IMR-90 (cell line): ENCODE data around the gene NUCB2. TPM values are rescaled to one million over a fixed set of nuclear protein-coding genes. Genes with fewer than 3 reads are reported as not detected.

Experiments used
- ATAC-seq: fragments of 200-7000 bp; cut with Tn5 transposase; 2 replicates; pipeline ENCODE4 v1.9.1; 2020; ENCODE audit warnings: low read depth, mild to moderate bottlenecking, moderate library complexity
- BruUV-seq: library from RNA; stranded (reverse); fragments of 400-500 nt; replicated peaks from 2 replicates; lab custom pipeline; 2021; lab: Mats Ljungman, UMichigan
- CTCF ChIA-PET: fragments of 300-600 bp; formaldehyde crosslinking; extraction: SDS; loops from one replicate; lab custom pipeline; 2021; ENCODE audit warnings: antibody characterized with exemption; lab: Yijun Ruan, JAX
- POLR2A ChIA-PET: fragments of 300-600 bp; sonication (Branson Sonifier 250); formaldehyde crosslinking; loops from one replicate; lab custom pipeline; 2022; ENCODE audit warnings: antibody characterized with exemption; ENCODE audit not compliant: unreplicated experiment; lab: Charles Lee
- DNase-seq: peaks from one replicate; pipeline ENCODE4 v3.0.0; 2013
- H2AFZ ChIP-seq: replicated peaks from 2 replicates; pipeline ENCODE3; 2013; ENCODE audit warnings: low read length, mild to moderate bottlenecking; ENCODE audit not compliant: poor library complexity
- H2AK5ac ChIP-seq: 2 replicates; pipeline ENCODE4 v1.6.1; 2013; ENCODE audit warnings: low read depth, low read length, inconsistent platforms
- H2AK9ac ChIP-seq: replicated peaks from 2 replicates; pipeline ENCODE3; 2013; ENCODE audit warnings: mild to moderate bottlenecking, low read depth, low read length, moderate library complexity; ENCODE audit not compliant: poor library complexity
- H2BK120ac ChIP-seq: 2 replicates; pipeline ENCODE4 v1.6.1; 2013; ENCODE audit warnings: low read depth, low read length, inconsistent platforms
- H2BK15ac ChIP-seq: 3 replicates; pipeline ENCODE4 v1.6.1; 2013; ENCODE audit warnings: low read depth, low read length, inconsistent platforms
- H2BK20ac ChIP-seq: 2 replicates; pipeline ENCODE4 v1.6.1; 2013; ENCODE audit warnings: low read depth, mild to moderate bottlenecking, inconsistent platforms, low read length, moderate library complexity
- H2BK5ac ChIP-seq: 2 replicates; pipeline ENCODE4 v1.6.1; 2013; ENCODE audit warnings: mild to moderate bottlenecking, low read depth, low read length, inconsistent platforms; ENCODE audit not compliant: poor library complexity, severe bottlenecking
- H3K14ac ChIP-seq: replicated peaks from 2 replicates; pipeline ENCODE4 v1.6.1; 2013; ENCODE audit warnings: low read depth, low read length, inconsistent platforms
- H3K18ac ChIP-seq: 2 replicates; pipeline ENCODE4 v1.6.1; 2013; ENCODE audit warnings: low read depth, low read length, control low read depth
- H3K23ac ChIP-seq: 2 replicates; pipeline ENCODE4 v1.6.1; 2013; ENCODE audit warnings: low read depth, low read length, inconsistent platforms
- H3K27ac ChIP-seq: 2 replicates; pipeline ENCODE4 v1.5.1; 2013; ENCODE audit warnings: mild to moderate bottlenecking, control low read depth, low read length; ENCODE audit not compliant: insufficient read depth
- H3K27me3 ChIP-seq: 2 replicates; pipeline ENCODE4 v1.6.1; 2013; ENCODE audit warnings: low read length; ENCODE audit not compliant: control insufficient read depth, insufficient read depth
- H3K36me3 ChIP-seq: 2 replicates; pipeline ENCODE4 v1.6.1; 2013; ENCODE audit warnings: low read length, mixed read lengths; ENCODE audit not compliant: control insufficient read depth, insufficient read depth
- H3K4ac ChIP-seq: 2 replicates; pipeline ENCODE4 v1.6.1; 2013; ENCODE audit warnings: low read depth, low read length, inconsistent platforms
- H3K4me1 ChIP-seq: 2 replicates; pipeline ENCODE4 v1.6.1; 2013; ENCODE audit warnings: low read length, mixed read lengths; ENCODE audit not compliant: control insufficient read depth, insufficient read depth
- H3K4me2 ChIP-seq: 2 replicates; pipeline ENCODE4 v1.6.1; 2013; ENCODE audit warnings: low read depth, mild to moderate bottlenecking, control low read depth, low read length, moderate library complexity
- H3K4me3 ChIP-seq: 2 replicates; pipeline ENCODE4 v1.5.1; 2013; ENCODE audit warnings: low read depth, mild to moderate bottlenecking, control low read depth, low read length, moderate library complexity; ENCODE audit not compliant: insufficient read depth
- H3K56ac ChIP-seq: 2 replicates; pipeline ENCODE4 v1.6.1; 2013; ENCODE audit warnings: low read length, inconsistent platforms; ENCODE audit not compliant: insufficient read depth; ENCODE audit errors: extremely low read depth
- H3K79me1 ChIP-seq, 2 experiments: 2 replicates each; pipeline ENCODE4 v1.6.1; 2013; ENCODE audit warnings: low read length in 2 of 2, inconsistent platforms in 1 of 2, low read depth in 1 of 2
- H3K9ac ChIP-seq: 2 replicates; pipeline ENCODE4 v1.6.1; 2013; ENCODE audit warnings: low read depth, low read length, control low read depth
- H3K9me1 ChIP-seq: 2 replicates; pipeline ENCODE4 v1.6.1; 2013; ENCODE audit warnings: low read length, inconsistent platforms; ENCODE audit not compliant: insufficient read depth
- H3K9me3 ChIP-seq: 2 replicates; pipeline ENCODE4 v1.6.1; 2013; ENCODE audit warnings: low read length; ENCODE audit not compliant: control insufficient read depth, insufficient read depth
- H4K20me1 ChIP-seq: 2 replicates; pipeline ENCODE4 v1.6.1; 2013; ENCODE audit warnings: low read length, inconsistent platforms; ENCODE audit not compliant: insufficient read depth
- H4K5ac ChIP-seq: 2 replicates; pipeline ENCODE4 v1.6.1; 2013; ENCODE audit warnings: mild to moderate bottlenecking, low read depth, low read length, control low read depth
- H4K8ac ChIP-seq, 2 experiments: 2 replicates each; pipeline ENCODE4 v1.6.1; 2013; ENCODE audit warnings: low read depth in 2 of 2, low read length in 2 of 2, control low read depth in 1 of 2, inconsistent platforms in 1 of 2
- H4K91ac ChIP-seq: 2 replicates; pipeline ENCODE4 v1.6.1; 2013; ENCODE audit warnings: low read depth, low read length, inconsistent platforms; ENCODE audit not compliant: insufficient read depth
- MAFK ChIP-seq: IDR thresholded peaks from 2 replicates; pipeline ENCODE4 v1.6.1; 2012; ENCODE audit warnings: low read depth, low read length, improper control_type of control experiment
- SMC3 ChIP-seq: fragments of 150-350 bp; IDR thresholded peaks from 2 replicates; pipeline ENCODE4 v1.6.1; 2016; ENCODE audit warnings: low read depth, mild to moderate bottlenecking, antibody characterized with exemption, low read length, moderate library complexity
- WGBS, 2 experiments: methylation state at CpG; one replicate each; pipeline versions ENCODE4 v1.1.5 to v1.1.7; 2013; ENCODE audit warnings: missing lambda C conversion rate in 2 of 2; ENCODE audit not compliant: insufficient read length in 1 of 2; ENCODE audit errors: extremely low coverage in 2 of 2; 5-methylcytosine and 5-hydroxymethylcytosine counted together
- dilution Hi-C: fragments of 300-500 bp; cut with HindIII; formaldehyde crosslinking; loops from one replicate; pipeline ENCODE4 v1.14.3; 2018; ENCODE audit warnings: low sequenced_read_pairs; ENCODE audit not compliant: unreplicated experiment
- in situ Hi-C: fragments of 300-500 bp; cut with MboI; formaldehyde crosslinking; loops from 3 replicates; pipeline ENCODE4 v1.14.3; 2019; ENCODE audit warnings: low sequenced_read_pairs, inconsistent platforms, mixed read lengths
- intact Hi-C: fragments of 100-400 bp; cut with micrococcal nuclease; formaldehyde crosslinking; loops from 2 replicates; pipeline ENCODE4 v1.10.0; 2022
- polyA plus RNA-seq, 3 experiments: library from polyadenylated mRNA; depleted of rRNA; stranded (reverse); fragments of >200 nt; gene quantifications; 2 replicates each; pipeline ENCODE4 v1.2.3, GENCODE V29; 2012; ENCODE audit warnings: low replicate concordance in 1 of 3
- total RNA-seq: library from RNA; depleted of rRNA; stranded (reverse); fragments of >200 nt; gene quantifications from 2 replicates; pipeline ENCODE4 v1.2.3, GENCODE V29; 2012
- TF ChIP-seq, protein P1 (sequence below): fragments of 150-350 bp; IDR thresholded peaks from 2 replicates; pipeline ENCODE4 v1.6.1; 2017; ENCODE audit warnings: mild to moderate bottlenecking, antibody characterized with exemption, low read length, low read depth

Gene NUCB2
- total and polyA plus RNA-seq, 2 of the 4 experiments (the other 2 are of a cell fraction) = 52.7 to 55.4 TPM

DNA sequence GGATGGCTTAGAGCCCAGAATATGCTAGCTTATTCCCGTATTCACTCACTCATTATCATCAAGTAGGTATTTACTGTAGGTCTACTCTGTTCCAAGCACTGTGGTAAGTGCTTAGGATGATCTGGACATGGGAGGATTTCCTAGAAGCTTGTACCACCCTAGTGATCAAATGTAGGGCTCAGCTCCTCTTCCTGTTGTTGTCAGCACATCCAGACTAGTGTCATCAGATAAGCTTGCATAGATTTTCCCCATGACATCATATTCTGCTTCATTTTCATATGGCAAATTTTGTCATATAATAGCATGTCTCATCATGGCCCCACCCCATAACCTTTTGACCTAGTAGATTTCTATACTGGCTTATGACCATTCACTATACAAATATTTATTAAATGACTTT is 19.3 kb upstream of the NUCB2 start:
- CTCF ChIA-PET = interaction anchor here (1.0 kb wide), 1 partner anchor 18 kb away, joined by 3 read pairs; no protein-coding TSS in a partner anchor
- H2AFZ ChIP-seq = peak overlapping the region; percentile 73
- intact Hi-C loops = no loop called here

More for the DNA sequence above, 19.3 kb upstream of the NUCB2 start:
- peak overlapping the region; percentile 88 for H2AK5ac ChIP-seq
- H3K23ac ChIP-seq = peak overlapping the region; percentile 10; the same call in 1 of the 2 replicates
- H2AK9ac ChIP-seq = no peak overlapping the region
- peaks cover 10% of the 10 kb centered on the region for H3K4me1 ChIP-seq
- peak overlapping the region; percentile 81 for H2BK120ac ChIP-seq
- H4K5ac ChIP-seq = peak overlapping the region; percentile 58
- H3K27me3 ChIP-seq = no peaks in the 10 kb centered on the region
- H2BK20ac ChIP-seq = peak overlapping the region; percentile 41
- H4K20me1 ChIP-seq = no peaks in the 10 kb centered on the region
- H3K56ac ChIP-seq = 0 out of 2 replicates have a peak overlapping the region, but pooled peaks have one; percentile 27
- peak overlapping the region; percentile 97 for H3K27ac ChIP-seq
- H3K79me1 ChIP-seq = no peaks in the 10 kb centered on the region
- TF ChIP-seq, protein P1, sequence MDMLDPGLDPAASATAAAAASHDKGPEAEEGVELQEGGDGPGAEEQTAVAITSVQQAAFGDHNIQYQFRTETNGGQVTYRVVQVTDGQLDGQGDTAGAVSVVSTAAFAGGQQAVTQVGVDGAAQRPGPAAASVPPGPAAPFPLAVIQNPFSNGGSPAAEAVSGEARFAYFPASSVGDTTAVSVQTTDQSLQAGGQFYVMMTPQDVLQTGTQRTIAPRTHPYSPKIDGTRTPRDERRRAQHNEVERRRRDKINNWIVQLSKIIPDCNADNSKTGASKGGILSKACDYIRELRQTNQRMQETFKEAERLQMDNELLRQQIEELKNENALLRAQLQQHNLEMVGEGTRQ = no peak
- TF ChIP-seq SMC3 = no peak
- 0 out of 2 replicates have a peak, but pooled peaks have one; percentile 4 for TF ChIP-seq MAFK
- peak overlapping the region; percentile 85 for H3K4ac ChIP-seq
- peak overlapping the region; percentile 95 for H2BK5ac ChIP-seq
- peak overlapping the region; percentile 79 for H3K18ac ChIP-seq
- H3K14ac ChIP-seq = peak overlapping the region; percentile 8; the same call in 1 of the 2 replicates
- dilution Hi-C loops (no loop called here), in situ Hi-C loops (no loop called here)
- POLR2A ChIA-PET = interaction anchor here (0.6 kb wide), 1 partner anchor 10 kb away, joined by 3 read pairs; no protein-coding TSS in a partner anchor
- peak overlapping the region; percentile 65; the same call in 2 of the 3 replicates for H2BK15ac ChIP-seq
- H3K9ac ChIP-seq = peak overlapping the region; percentile 43
- H3K9me3 ChIP-seq = no peaks in the 10 kb centered on the region
- peak; percentile 35 for ATAC-seq
- no TSS peak for BruUV-seq
- 0 out of 2 replicates have a peak, but pooled peaks cover 2% of the 10 kb centered on the region for H3K9me1 ChIP-seq
- H4K8ac ChIP-seq = peak overlapping the region; percentile 74 to 82
- H3K36me3 ChIP-seq = no peaks in the 10 kb centered on the region
- DNase-seq = peak; percentile 78
- peak overlapping the region; percentile 90 for H4K91ac ChIP-seq
- peak overlapping the region; percentile 39 for H3K4me2 ChIP-seq
- WGBS, 2 experiments = no CpG with 5 or more reads among the region's 1 CpG
- H3K4me3 ChIP-seq = no peak overlapping the region
